Tibial nerve (tissue), 4 donors: ENCODE results near the gene ELOVL6. TPM values are rescaled to one million over a fixed set of nuclear protein-coding genes. Genes with fewer than 3 reads are reported as not detected.

Experiments used
- DNase-seq, 2 donors: peaks; one replicate each; pipeline ENCODE4 v3.0.0-alpha.2; 2019; ENCODE audit warnings: low spot score in 2 of 2
- H3K27ac ChIP-seq, 4 donors: fragments of 200-600 bp; sonication (generic) in 3 of 4; one replicate each; pipeline ENCODE4 v1.5.1; 2017 to 2019; ENCODE audit warnings: mild to moderate bottlenecking in 1 of 4
- H3K27me3 ChIP-seq, 2 donors: fragments of 200-600 bp; sonication (generic) in 1 of 2; one replicate each; pipeline versions ENCODE4 v1.5.1 to v1.6.0; 2017 to 2019
- H3K36me3 ChIP-seq, 3 donors: fragments of 200-600 bp; sonication (generic); one replicate each; pipeline ENCODE4 v1.5.1; 2018 to 2019
- H3K4me1 ChIP-seq, 4 donors: fragments of 200-600 bp; sonication (generic) in 3 of 4; one replicate each; pipeline ENCODE4 v1.5.1; 2017 to 2019
- H3K4me3 ChIP-seq, 4 donors: fragments of 200-600 bp; sonication (generic) in 3 of 4; one replicate each; pipeline ENCODE4 v1.5.1; 2017 to 2019; ENCODE audit warnings: mild to moderate bottlenecking in 1 of 4, moderate library complexity in 1 of 4
- H3K9me3 ChIP-seq, 4 donors: fragments of 200-600 bp; sonication (generic) in 3 of 4; one replicate each; pipeline ENCODE4 v1.5.1; 2017 to 2019
- CTCF ChIP-seq, 5 experiments: fragments of 200-600 bp in 3 of 5; fragments of 450-650 bp in 2 of 5; sonication (generic) in 3 of 5; IDR thresholded peaks; one replicate each; pipeline ENCODE4 v1.5.1; 2016 to 2019; ENCODE audit warnings: antibody characterized with exemption in 5 of 5, mild to moderate bottlenecking in 3 of 5, moderate library complexity in 2 of 5
- EP300 ChIP-seq, 2 donors: sonication (generic); formaldehyde crosslinking; IDR thresholded peaks; one replicate each; pipeline ENCODE4 v1.6.1; 2017; ENCODE audit warnings: antibody characterized with exemption in 2 of 2, mild to moderate bottlenecking in 1 of 2
- POLR2A ChIP-seq, 2 donors: fragments of 450-650 bp; IDR thresholded peaks; one replicate each; pipeline ENCODE4 v1.6.1; 2017; ENCODE audit warnings: antibody characterized with exemption in 2 of 2, mild to moderate bottlenecking in 2 of 2, moderate library complexity in 2 of 2
- WGBS, 2 donors: methylation state at CpG; one replicate each; pipeline ENCODE4 v1.1.5; 2018; 5-methylcytosine and 5-hydroxymethylcytosine counted together
- total RNA-seq, 4 donors: library from RNA; depleted of rRNA; stranded (reverse); fragments of >200 nt; gene quantifications; one replicate each; pipeline ENCODE4 v1.1.0, GENCODE V29; 2016

The ELOVL6 gene
- total RNA-seq, 4 donors from 2014 or later, result 3.1 to 8.4 (median 5.4) TPM

DNA sequence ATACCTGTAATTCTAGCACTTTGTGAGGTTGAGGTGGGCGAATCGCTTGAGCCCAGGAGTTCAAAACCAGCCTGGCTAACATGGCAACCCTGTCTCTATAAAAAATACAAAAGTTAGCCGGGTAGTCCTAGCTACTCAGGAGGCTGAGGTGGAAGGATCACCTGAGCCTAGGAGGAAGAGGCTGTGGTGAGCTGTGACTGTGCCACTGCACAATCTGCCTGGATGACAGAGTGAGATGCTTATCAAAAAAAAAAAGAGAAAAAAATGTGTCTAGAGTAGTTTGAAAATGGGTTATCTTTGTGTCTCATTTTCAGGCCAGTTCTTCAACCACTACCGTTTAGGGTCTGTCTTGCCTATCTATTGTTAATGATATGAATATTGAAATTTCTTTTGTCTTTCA, 187.6 kb downstream of the ELOVL6 start:
- WGBS, 2 donors, result 91 to 95% methylated on average over 4 of the region's 4 CpGs
- Histone ChIP-seq H3K4me1 (no peaks in the 10 kb centered on the region), H3K9me3 (no peaks in the 10 kb centered on the region)

GRCh38 chr4:110009550-110009949, 188.9 kb downstream of the ELOVL6 start:
- Histone ChIP-seq H3K27me3 (no peaks in the 10 kb centered on the region), H3K4me3 (no peak overlapping the region), H3K4me1 (no peaks in the 10 kb centered on the region), H3K9me3 (no peaks in the 10 kb centered on the region), H3K36me3 (no peaks in the 10 kb centered on the region), H3K27ac (no peak overlapping the region)
- no peak for DNase-seq
- WGBS, 2 donors, result 57 to 65% methylated on average over 2 of the region's 2 CpGs
- TF ChIP-seq CTCF (IDR thresholded peaks at IDR 0.05) (no peak), EP300 (IDR thresholded peaks at IDR 0.05) (no peak), POLR2A (IDR thresholded peaks at IDR 0.05) (no peak)

More for the DNA sequence above, 187.6 kb downstream of the ELOVL6 start:
- no peak for TF ChIP-seq CTCF (IDR thresholded peaks at IDR 0.05)
- TF ChIP-seq POLR2A (IDR thresholded peaks at IDR 0.05), result no peak
- TF ChIP-seq EP300 (IDR thresholded peaks at IDR 0.05), result no peak
- Histone ChIP-seq H3K4me3 (no peak overlapping the region), H3K27ac (no peak overlapping the region), H3K36me3 (no peaks in the 10 kb centered on the region), H3K27me3 (no peaks in the 10 kb centered on the region)
- no peak for DNase-seq

DNA sequence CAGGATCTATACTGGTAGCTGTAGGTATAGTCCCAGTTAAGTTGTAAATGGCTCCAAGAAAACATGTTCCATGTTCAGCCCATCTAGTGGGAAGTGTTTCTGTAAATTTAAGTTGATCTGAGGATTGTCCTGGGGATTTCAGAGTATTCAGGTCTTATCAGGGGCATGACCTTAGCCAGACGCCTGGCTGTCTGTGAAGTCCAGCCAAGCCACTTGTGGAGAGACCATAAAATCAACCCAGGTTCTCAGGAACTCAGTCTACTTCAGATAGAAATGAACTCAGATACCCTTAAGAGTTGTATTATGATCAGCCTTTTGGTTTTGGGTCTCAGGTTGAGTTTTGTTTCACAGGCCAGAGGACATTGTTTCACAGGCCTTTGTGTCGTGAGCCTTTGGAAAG, 189.9 kb downstream of the ELOVL6 start:
- no peak overlapping the region for H3K27ac ChIP-seq
- no peak for DNase-seq
- no peak overlapping the region for H3K4me3 ChIP-seq
- H3K27me3 ChIP-seq, result no peaks in the 10 kb centered on the region
- H3K4me1 ChIP-seq, result no peaks in the 10 kb centered on the region
- H3K36me3 ChIP-seq, result no peaks in the 10 kb centered on the region
- no peaks in the 10 kb centered on the region for H3K9me3 ChIP-seq
- WGBS, 2 donors, result 61 to 62% methylated on average over 2 of the region's 2 CpGs
- TF ChIP-seq POLR2A (IDR thresholded peaks at IDR 0.05) (no peak), EP300 (IDR thresholded peaks at IDR 0.05) (no peak)

DNA sequence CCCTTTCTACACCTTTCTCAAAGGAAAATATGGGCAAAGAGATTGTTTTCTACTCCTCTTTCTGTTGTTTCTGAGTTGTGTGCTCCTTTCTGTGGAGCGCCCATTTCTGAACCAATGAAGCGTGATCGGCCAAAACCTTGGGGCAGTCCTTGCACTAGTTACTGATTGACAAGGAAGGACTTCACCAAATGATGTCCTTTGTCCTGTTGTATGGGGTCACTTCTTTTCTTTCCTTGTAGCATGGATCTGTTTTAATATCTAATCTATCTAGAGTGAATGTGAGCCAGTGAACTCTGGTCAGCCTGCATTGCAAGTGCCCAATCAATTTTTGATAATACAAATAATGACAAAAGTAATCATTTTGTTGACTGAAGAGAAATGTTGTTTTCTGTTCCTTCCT, 191.2 kb downstream of the ELOVL6 start:
- H3K36me3 ChIP-seq, result no peaks in the 10 kb centered on the region
- TF ChIP-seq CTCF (IDR thresholded peaks at IDR 0.05) (no peak), POLR2A (IDR thresholded peaks at IDR 0.05) (no peak), EP300 (IDR thresholded peaks at IDR 0.05) (no peak)
- no peaks in the 10 kb centered on the region for H3K9me3 ChIP-seq
- H3K27ac ChIP-seq, result no peak overlapping the region
- DNase-seq, result no peak
- H3K4me1 ChIP-seq, result no peaks in the 10 kb centered on the region
- H3K4me3 ChIP-seq, result no peak overlapping the region
- WGBS, 2 donors, result 96 to 97% methylated on average over 3 of the region's 3 CpGs
- H3K27me3 ChIP-seq, result no peaks in the 10 kb centered on the region

DNA sequence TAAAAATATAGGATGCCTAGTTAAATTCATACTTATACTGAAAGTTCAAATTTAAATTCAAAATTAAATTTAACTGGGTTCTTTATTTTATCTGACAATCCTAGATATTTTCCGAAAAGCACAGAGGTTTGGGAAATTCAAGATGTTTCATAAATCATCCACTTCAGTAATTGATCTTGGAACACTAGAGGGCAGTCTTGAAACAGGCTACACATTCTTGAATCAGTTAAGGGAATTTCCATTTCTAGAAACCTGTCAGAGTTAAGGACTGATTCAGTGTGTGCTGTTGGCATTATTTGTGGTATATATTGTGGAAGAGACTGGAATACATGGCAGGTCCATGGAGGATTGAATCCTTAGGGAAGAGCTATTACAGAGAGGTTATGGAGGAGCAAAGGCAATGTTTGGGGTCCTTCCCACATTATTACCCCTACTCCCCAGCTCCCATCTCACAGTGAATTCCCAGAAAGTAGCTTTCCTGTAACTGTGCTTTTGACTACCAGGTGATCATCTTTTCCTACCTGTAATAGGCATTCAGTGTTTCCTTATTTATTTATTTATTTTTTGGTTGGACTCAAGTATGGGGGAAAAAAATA, 192.9 kb downstream of the ELOVL6 start:
- TF ChIP-seq EP300 (IDR thresholded peaks at IDR 0.05) (no peak), CTCF (IDR thresholded peaks at IDR 0.05) (peak; percentile 59 to 68 (median 62))
- Histone ChIP-seq H3K27me3 (no peaks in the 10 kb centered on the region), H3K27ac (no peak overlapping the region), H3K4me3 (no peak overlapping the region), H3K4me1 (no peaks in the 10 kb centered on the region), H3K9me3 (no peaks in the 10 kb centered on the region), H3K36me3 (no peaks in the 10 kb centered on the region)
- DNase-seq, result peak in 1 of 2 donors; percentile 11
- WGBS, 2 donors, result 2 to 8% methylated on average over 1 of the region's 1 CpG

- Histone ChIP-seq H3K9me3 (no peaks in the 10 kb centered on the region), H3K4me1 (no peaks in the 10 kb centered on the region), H3K4me3 (no peak overlapping the region), H3K27me3 (no peaks in the 10 kb centered on the region), H3K27ac (no peak overlapping the region), H3K36me3 (no peaks in the 10 kb centered on the region)
- no peak for DNase-seq
- WGBS, 2 donors, result 80 to 85% methylated on average over 1 of the region's 1 CpG
- no peak for TF ChIP-seq POLR2A (IDR thresholded peaks at IDR 0.05)
- no peak for TF ChIP-seq EP300 (IDR thresholded peaks at IDR 0.05)
- no peak for TF ChIP-seq CTCF (IDR thresholded peaks at IDR 0.05)
These were observed 193.9 kb downstream of the ELOVL6 start for GRCh38 chr4:110004556-110004955.
